HG03571 (cell line): ENCODE data around the gene ATP5PO.
"Not testable (repeated sequence)": the region's sequence is repeated elsewhere in the genome, so short reads cannot be mapped to it uniquely, and the experiment has no call there.

Source experiments
- ATAC-seq: cut with Tn5 transposase; IDR thresholded peaks from one replicate; pipeline ENCODE4 v1.9.1; 2021; ENCODE audit not compliant: unreplicated experiment

Gene ATP5PO

GRCh38 chr21:33872881-33873515, 42.6 kb downstream of the ATP5PO start:
- ATAC-seq: no peak

GRCh38 chr21:33871171-33871570, 44.4 kb downstream of the ATP5PO start:
- no peak for ATAC-seq

GRCh38 chr21:33870768-33871167, 44.8 kb downstream of the ATP5PO start:
- ATAC-seq: no peak

GRCh38 chr21:33869873-33870272, 45.7 kb downstream of the ATP5PO start:
- no peak for ATAC-seq

GRCh38 chr21:33867868-33868267, 47.7 kb downstream of the ATP5PO start:
- not testable (repeated sequence) for ATAC-seq

GRCh38 chr21:33866826-33867225, 48.8 kb downstream of the ATP5PO start:
- no peak for ATAC-seq

- ATAC-seq: no peak
Measured at GRCh38 chr21:33865996-33866575, 49.5 kb downstream of the ATP5PO start.

GRCh38 chr21:33865176-33865575, 50.4 kb downstream of the ATP5PO start:
- ATAC-seq: no peak

- no peak for ATAC-seq
Measured at GRCh38 chr21:33864150-33864549, 51.5 kb downstream of the ATP5PO start.

- ATAC-seq: not testable (repeated sequence)
Measured at GRCh38 chr21:33863191-33863590, 52.4 kb downstream of the ATP5PO start.

- no peak for ATAC-seq
Measured at GRCh38 chr21:33861125-33861524, 54.5 kb downstream of the ATP5PO start.

- ATAC-seq: no peak
Measured at GRCh38 chr21:33860332-33860879, 55.2 kb downstream of the ATP5PO start.

- no peak for ATAC-seq
Measured at GRCh38 chr21:33859373-33860102, 56.1 kb downstream of the ATP5PO start.

GRCh38 chr21:33858667-33859372, 56.8 kb downstream of the ATP5PO start:
- ATAC-seq: no peak

- ATAC-seq: no peak
Measured at GRCh38 chr21:33857846-33858666, 57.5 kb downstream of the ATP5PO start.

GRCh38 chr21:33856893-33857527, 58.6 kb downstream of the ATP5PO start:
- ATAC-seq: no peak

GRCh38 chr21:33855190-33855589, 60.4 kb downstream of the ATP5PO start:
- no peak for ATAC-seq

GRCh38 chr21:33854604-33855003, 61.0 kb downstream of the ATP5PO start:
- ATAC-seq: no peak
